Measurements from ENCODE around the gene METTL16.

DNA sequence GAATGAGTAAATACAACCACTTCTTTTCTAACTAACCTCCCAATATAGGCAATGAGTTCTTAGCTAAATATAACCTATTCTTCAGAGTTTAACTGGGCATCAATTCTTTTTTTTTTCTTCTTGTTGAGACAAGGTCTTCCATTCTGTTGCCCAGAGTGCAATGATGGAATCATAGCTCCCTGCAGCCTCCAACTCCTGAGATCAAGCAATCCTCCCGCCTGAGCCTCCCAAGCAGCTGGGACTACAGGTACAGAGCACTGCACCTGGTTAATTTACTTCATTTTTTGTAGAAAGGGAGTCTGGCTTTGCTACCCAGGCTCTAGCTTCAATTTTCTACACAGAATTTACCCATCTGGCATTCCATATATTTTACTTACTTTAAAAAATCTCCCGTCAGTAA is 1.1 kb downstream of the METTL16 start:
- TF ChIP-seq, protein P1, sequence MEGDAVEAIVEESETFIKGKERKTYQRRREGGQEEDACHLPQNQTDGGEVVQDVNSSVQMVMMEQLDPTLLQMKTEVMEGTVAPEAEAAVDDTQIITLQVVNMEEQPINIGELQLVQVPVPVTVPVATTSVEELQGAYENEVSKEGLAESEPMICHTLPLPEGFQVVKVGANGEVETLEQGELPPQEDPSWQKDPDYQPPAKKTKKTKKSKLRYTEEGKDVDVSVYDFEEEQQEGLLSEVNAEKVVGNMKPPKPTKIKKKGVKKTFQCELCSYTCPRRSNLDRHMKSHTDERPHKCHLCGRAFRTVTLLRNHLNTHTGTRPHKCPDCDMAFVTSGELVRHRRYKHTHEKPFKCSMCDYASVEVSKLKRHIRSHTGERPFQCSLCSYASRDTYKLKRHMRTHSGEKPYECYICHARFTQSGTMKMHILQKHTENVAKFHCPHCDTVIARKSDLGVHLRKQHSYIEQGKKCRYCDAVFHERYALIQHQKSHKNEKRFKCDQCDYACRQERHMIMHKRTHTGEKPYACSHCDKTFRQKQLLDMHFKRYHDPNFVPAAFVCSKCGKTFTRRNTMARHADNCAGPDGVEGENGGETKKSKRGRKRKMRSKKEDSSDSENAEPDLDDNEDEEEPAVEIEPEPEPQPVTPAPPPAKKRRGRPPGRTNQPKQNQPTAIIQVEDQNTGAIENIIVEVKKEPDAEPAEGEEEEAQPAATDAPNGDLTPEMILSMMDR (IDR thresholded peaks at IDR 0.05; ENCODE audit: borderline replicate concordance, extremely low read depth, low read length, poor library complexity, severe bottlenecking), result no peak
- no peak for TF ChIP-seq EZH2 (IDR thresholded peaks at IDR 0.05; ENCODE audit: borderline replicate concordance, low read depth, low read length, severe bottlenecking)

All from DND-41 (cell line).